Body of pancreas (tissue), 4 donors: ENCODE measurements around the gene TSSK2. TPM values are rescaled to one million over a fixed set of nuclear protein-coding genes. Genes with fewer than 3 reads are reported as not detected.

Source experiments
- ATAC-seq: fragments of 150-250 bp; one replicate; pipeline ENCODE4 v1.9.1; 2016
- DNase-seq, 4 donors: peaks; one replicate each; pipeline ENCODE4 v3.0.0-alpha.2; 2019
- H3K27ac ChIP-seq, 4 donors: fragments of 200-600 bp; sonication (generic); 1 replicate in 3 of 4; 2 replicates in 1 of 4; pipeline versions ENCODE4 v1.5.1 to v1.6.1; 2016 to 2019; ENCODE audit warnings: mild to moderate bottlenecking in 1 of 4, mixed read lengths in 1 of 4, moderate library complexity in 1 of 4
- H3K27me3 ChIP-seq, 2 donors: fragments of 200-600 bp; sonication (generic); one replicate each; pipeline ENCODE4 v1.6.0; 2016; ENCODE audit warnings: mild to moderate bottlenecking in 1 of 2
- H3K36me3 ChIP-seq, 2 donors: fragments of 200-600 bp; sonication (generic); replicated peaks in 1 of 2; 2 replicates each; pipeline ENCODE4 v1.5.1; 2016; ENCODE audit warnings: low read depth in 2 of 2; ENCODE audit not compliant: insufficient read depth in 1 of 2
- H3K4me1 ChIP-seq: fragments of 200-600 bp; sonication (generic); one replicate; pipeline ENCODE4 v1.6.0; 2016
- H3K4me3 ChIP-seq, 2 donors: fragments of 200-600 bp; sonication (generic); 1 replicate in 1 of 2; 2 replicates in 1 of 2; pipeline ENCODE4 v1.5.1; 2016 to 2019
- H3K9me3 ChIP-seq, 3 donors: fragments of 200-600 bp; sonication (generic); 1 replicate in 2 of 3; 2 replicates in 1 of 3; pipeline ENCODE4 v1.5.1; 2016
- POLR2A ChIP-seq, 3 donors: fragments of 450-650 bp; IDR thresholded peaks; one replicate each; pipeline ENCODE4 v1.6.1; 2016; ENCODE audit warnings: antibody characterized with exemption in 3 of 3, mild to moderate bottlenecking in 2 of 3
- WGBS, 2 donors: methylation state at CpG; one replicate each; pipeline ENCODE4 v1.1.5; 2017; 5-methylcytosine and 5-hydroxymethylcytosine counted together
- intact Hi-C: fragments of 100-400 bp; cut with DNase I; formaldehyde crosslinking; loops from one replicate; pipeline ENCODE4 v1.15.1; 2023
- total RNA-seq, 2 donors: library from RNA; depleted of rRNA; stranded (reverse); fragments of >200 nt; gene quantifications; one replicate each; pipeline ENCODE4 v1.1.0, GENCODE V29; 2016
- TF ChIP-seq, protein P1 (sequence below), 7 experiments: fragments of 450-650 bp in 4 of 7; fragments of 200-600 bp in 3 of 7; sonication (generic) in 3 of 7; IDR thresholded peaks; one replicate each; pipeline ENCODE4 v1.5.1; 2016 to 2019; ENCODE audit warnings: antibody characterized with exemption in 7 of 7

The TSSK2 gene
- total RNA-seq, 2 donors from 2014 or later: 0.33 TPM; not detected in 1

DNA sequence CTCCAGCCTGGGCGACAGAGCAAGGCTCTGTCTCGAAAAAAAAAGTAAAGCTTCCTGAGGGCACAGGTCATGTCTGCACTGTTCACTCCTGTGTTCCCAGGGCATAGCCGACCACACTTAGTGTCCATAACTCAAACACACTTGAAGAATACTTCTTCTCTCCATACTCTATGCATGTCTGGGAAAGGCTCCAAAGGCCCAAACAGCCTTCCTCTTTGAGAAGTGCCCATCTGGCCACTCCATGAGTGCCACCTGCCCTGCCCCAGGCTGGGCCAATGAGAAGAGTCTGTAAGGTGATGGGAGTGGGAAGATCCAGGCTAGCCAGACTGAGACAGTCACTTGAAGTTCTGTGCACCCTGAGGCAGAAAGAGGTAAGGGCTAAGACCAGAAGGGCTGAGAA is 33.6 kb upstream of the TSSK2 start:
- H3K9me3 ChIP-seq: no peaks in the 10 kb centered on the region
- peak; percentile 57 to 74 (median 63) for DNase-seq
- ATAC-seq: peak; percentile 70
- H3K4me3 ChIP-seq: no peak overlapping the region
- no peaks in the 10 kb centered on the region for H3K27me3 ChIP-seq
- H3K27ac ChIP-seq: peak overlapping the region; percentile 55 to 82 (median 73)
- H3K4me1 ChIP-seq: peaks cover 45% of the 10 kb centered on the region
- 35 to 52% methylated on average over 3 of the region's 3 CpGs for WGBS, 2 donors
- no peak for TF ChIP-seq POLR2A (IDR thresholded peaks at IDR 0.05)
- TF ChIP-seq, protein P1, sequence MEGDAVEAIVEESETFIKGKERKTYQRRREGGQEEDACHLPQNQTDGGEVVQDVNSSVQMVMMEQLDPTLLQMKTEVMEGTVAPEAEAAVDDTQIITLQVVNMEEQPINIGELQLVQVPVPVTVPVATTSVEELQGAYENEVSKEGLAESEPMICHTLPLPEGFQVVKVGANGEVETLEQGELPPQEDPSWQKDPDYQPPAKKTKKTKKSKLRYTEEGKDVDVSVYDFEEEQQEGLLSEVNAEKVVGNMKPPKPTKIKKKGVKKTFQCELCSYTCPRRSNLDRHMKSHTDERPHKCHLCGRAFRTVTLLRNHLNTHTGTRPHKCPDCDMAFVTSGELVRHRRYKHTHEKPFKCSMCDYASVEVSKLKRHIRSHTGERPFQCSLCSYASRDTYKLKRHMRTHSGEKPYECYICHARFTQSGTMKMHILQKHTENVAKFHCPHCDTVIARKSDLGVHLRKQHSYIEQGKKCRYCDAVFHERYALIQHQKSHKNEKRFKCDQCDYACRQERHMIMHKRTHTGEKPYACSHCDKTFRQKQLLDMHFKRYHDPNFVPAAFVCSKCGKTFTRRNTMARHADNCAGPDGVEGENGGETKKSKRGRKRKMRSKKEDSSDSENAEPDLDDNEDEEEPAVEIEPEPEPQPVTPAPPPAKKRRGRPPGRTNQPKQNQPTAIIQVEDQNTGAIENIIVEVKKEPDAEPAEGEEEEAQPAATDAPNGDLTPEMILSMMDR (IDR thresholded peaks at IDR 0.05): no peak
- intact Hi-C loops: no loop called here
- H3K36me3 ChIP-seq: no peaks in the 10 kb centered on the region

DNA sequence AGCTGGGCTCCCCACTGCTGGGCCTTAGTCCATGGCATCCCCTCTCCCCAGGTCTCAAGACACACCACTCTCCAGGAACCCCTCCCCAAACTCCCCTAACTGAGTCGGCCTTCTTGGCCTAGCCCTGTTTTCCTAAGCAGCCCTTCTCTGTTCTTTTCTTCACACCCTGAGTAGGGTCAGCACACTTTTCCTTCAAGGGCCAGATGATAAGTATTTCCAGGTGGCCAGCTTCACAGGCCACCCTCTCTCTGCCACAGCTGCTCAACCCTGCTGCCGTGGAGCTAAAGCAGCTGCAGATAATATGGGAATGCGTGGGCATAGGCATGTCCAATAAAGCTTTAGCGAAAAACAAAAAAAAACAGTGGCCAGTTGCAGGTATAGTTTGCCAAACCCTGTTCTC is 33.0 kb upstream of the TSSK2 start:
- peak; percentile 73 to 88 (median 82) for DNase-seq
- WGBS, 2 donors: 36% methylated on average over 4 of the region's 4 CpGs
- H3K36me3 ChIP-seq: no peaks in the 10 kb centered on the region
- no peaks in the 10 kb centered on the region for H3K9me3 ChIP-seq
- intact Hi-C loops: no loop called here
- peak; percentile 85 for ATAC-seq
- H3K27ac ChIP-seq: peak overlapping the region; percentile 55 to 82 (median 73)
- TF ChIP-seq, protein P1 (IDR thresholded peaks at IDR 0.05): no peak
- no peak for TF ChIP-seq POLR2A (IDR thresholded peaks at IDR 0.05)
- H3K4me1 ChIP-seq: peaks cover 51% of the 10 kb centered on the region
- H3K27me3 ChIP-seq: no peaks in the 10 kb centered on the region
- no peak overlapping the region for H3K4me3 ChIP-seq

DNA sequence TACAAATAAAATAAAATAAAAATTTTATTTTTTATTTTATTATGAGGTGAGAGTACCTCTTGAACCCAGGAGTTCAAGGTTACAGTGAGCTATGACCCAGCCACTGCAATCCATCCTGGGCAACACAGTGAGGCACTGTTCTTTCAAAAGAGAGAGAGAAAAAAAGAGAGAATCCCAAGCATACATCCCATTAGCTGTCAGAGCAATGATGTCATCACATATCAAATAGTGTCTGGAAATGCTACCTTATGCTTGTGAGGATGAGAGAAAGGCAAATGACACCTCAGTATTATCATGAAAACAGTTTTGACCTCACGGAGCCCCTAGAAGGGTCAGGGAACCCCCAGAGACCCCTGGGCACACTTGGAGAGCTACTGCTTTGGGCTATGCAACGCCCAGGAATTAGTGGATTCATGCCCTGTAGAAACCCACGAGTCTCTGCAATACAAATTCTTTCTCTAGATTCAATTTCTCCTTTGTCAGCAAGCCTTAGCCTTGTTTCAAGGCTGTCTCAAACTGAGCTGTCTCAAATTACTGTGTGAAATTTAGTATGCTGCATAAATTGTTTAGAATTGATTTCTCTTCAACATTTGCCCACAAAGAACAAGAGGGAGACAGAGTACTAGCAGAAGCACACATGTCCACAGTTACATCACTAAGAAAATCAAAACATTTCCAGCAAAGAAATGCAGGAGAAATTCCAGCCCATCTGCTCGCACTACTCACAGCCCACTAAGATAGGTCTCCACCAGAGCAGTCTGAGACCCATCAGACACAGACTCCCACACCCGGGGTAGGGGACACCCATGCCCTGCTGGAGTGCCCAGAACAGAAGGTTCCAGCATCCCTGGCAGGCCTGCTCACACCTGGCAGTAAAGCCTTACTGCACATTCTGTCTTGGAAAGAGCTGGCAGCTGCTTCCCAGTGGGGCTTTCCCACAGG is 27.0 kb upstream of the TSSK2 start:
- DNase-seq (peak; percentile 86 to 93 (median 92)), ATAC-seq (peak; percentile 82)
- intact Hi-C loops: no loop called here
- WGBS, 2 donors: 41 to 42% methylated on average over 4 to 5 of the region's 5 CpGs
- no peak overlapping the region for H3K4me3 ChIP-seq
- peaks cover 85% of the 10 kb centered on the region for H3K4me1 ChIP-seq
- no peaks in the 10 kb centered on the region for H3K27me3 ChIP-seq
- TF ChIP-seq, protein P1 (IDR thresholded peaks at IDR 0.05): no peak
- peak in 1 of 3 donors; percentile 17 for TF ChIP-seq POLR2A (IDR thresholded peaks at IDR 0.05)
- H3K27ac ChIP-seq: peak overlapping the region; percentile 60 to 83 (median 72)
- no peaks in the 10 kb centered on the region for H3K36me3 ChIP-seq
- H3K9me3 ChIP-seq: no peaks in the 10 kb centered on the region

DNA sequence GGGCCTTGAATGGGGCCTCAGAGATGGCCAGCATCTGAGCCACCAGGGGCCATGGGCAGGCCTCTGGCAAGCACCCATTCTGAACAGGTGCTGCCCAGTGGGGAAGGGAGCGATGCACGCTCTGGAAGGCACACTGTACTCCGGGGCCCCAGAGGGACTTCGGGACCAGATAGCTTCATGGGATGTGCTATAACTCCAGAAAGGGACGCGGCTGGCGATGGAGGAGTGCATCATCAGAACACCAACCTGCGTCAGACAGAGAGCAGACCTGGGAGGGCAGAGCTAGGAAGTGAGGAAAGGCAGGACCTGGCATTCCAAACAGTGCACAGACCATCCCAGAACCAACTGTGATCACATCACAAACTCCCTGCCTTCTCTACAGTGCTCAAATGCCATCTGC is 25.7 kb upstream of the TSSK2 start:
- DNase-seq: peak in 1 of 4 donors; percentile 11
- TF ChIP-seq, protein P1 (IDR thresholded peaks at IDR 0.05): no peak
- TF ChIP-seq POLR2A (IDR thresholded peaks at IDR 0.05): no peak
- Histone ChIP-seq H3K4me1 (peaks cover 85% of the 10 kb centered on the region), H3K9me3 (no peaks in the 10 kb centered on the region), H3K27ac (peak overlapping the region; percentile 60 to 83 (median 72)), H3K4me3 (no peak overlapping the region), H3K36me3 (no peaks in the 10 kb centered on the region), H3K27me3 (no peaks in the 10 kb centered on the region)
- ATAC-seq: no peak
- 90 to 97% methylated on average over 7 to 8 of the region's 8 CpGs for WGBS, 2 donors
- intact Hi-C loops: no loop called here
